Psoas muscle (tissue), 8 donors: Measurements from ENCODE around the gene MFSD6. TPM values are rescaled to one million over a fixed set of nuclear protein-coding genes. Genes with fewer than 3 reads are reported as not detected.

Source experiments
- ATAC-seq, 4 donors: fragments of 200-7000 bp; cut with Tn5 transposase; one replicate each; pipeline ENCODE4 v1.9.1; 2020; ENCODE audit warnings: moderate library complexity in 3 of 4, mild to moderate bottlenecking in 2 of 4
- DNase-seq, 2 donors: peaks; one replicate each; pipeline ENCODE4 v3.0.0-alpha.2; 2020
- H3K27ac ChIP-seq: fragments of 200-600 bp; one replicate; pipeline ENCODE4 v1.8.0; 2022
- H3K27me3 ChIP-seq, 3 donors: fragments of 200-600 bp in 1 of 3; one replicate each; pipeline versions ENCODE4 v1.6.1 to v1.8.0; 2013 to 2022; ENCODE audit warnings: low read length in 2 of 3, mild to moderate bottlenecking in 2 of 3, moderate library complexity in 1 of 3; ENCODE audit not compliant: insufficient read depth in 3 of 3
- H3K36me3 ChIP-seq, 2 donors: fragments of 200-600 bp in 1 of 2; one replicate each; pipeline versions ENCODE4 v1.6.1 to v1.8.0; 2013 to 2022; ENCODE audit warnings: low read depth in 1 of 2, mild to moderate bottlenecking in 1 of 2, moderate library complexity in 1 of 2; ENCODE audit not compliant: insufficient read depth in 1 of 2
- H3K4me1 ChIP-seq: fragments of 200-600 bp; one replicate; pipeline ENCODE4 v1.8.0; 2022
- H3K4me3 ChIP-seq: fragments of 200-600 bp; one replicate; pipeline ENCODE4 v1.8.0; 2022; ENCODE audit warnings: mild to moderate bottlenecking
- H3K9me3 ChIP-seq: fragments of 200-600 bp; one replicate; pipeline ENCODE4 v1.8.0; 2022
- CTCF ChIP-seq: fragments of 200-600 bp; IDR thresholded peaks from one replicate; pipeline ENCODE4 v1.8.0; 2022; ENCODE audit warnings: antibody characterized with exemption
- WGBS, 3 donors: extraction: QIAGEN DNeasy Blood & Tissue Kit; methylation state at CpG; one replicate each; pipeline versions ENCODE4 v1.1.6 to v1.1.7; 2013; 5-methylcytosine and 5-hydroxymethylcytosine counted together
- intact Hi-C, 2 donors: fragments of 100-400 bp; cut with DNase I; formaldehyde crosslinking; loops; one replicate each; pipeline versions ENCODE4 v1.11.0 to v1.14.2; 2022
- polyA plus RNA-seq, 3 donors: library from polyadenylated mRNA; stranded (reverse); fragments of 200-250 nt; gene quantifications; one replicate each; pipeline ENCODE4 v1.2.3, GENCODE V29; 2013
- total RNA-seq, 4 donors: library from RNA; stranded (reverse); fragmentation: NEBNext Ultra II Directional in 2 of 4; extraction: Animal tissue kit (Norgen Biotek cat#: 25700) in 2 of 4; gene quantifications; one replicate each; pipeline versions ENCODE4 v1.2.1 to v1.2.4, GENCODE V29; 2021 to 2023
- donor health status: healthy with polysubstance abuse.
- donor health status: DM: no; HTN: no; CAD: no; lungs with moderate emphysema.
- donor health status: Bipolar disorder and iron deficiency.
- donor health status: healthy.
- donor health status: DM: yes; HTN: yes; CAD: no.
- donor health status: DM: no; HTN: no; CAD: no.
- donor health status: DM: no; HTN: no; CAD: no.
- donor health status: DM: yes; HTN: yes; CAD: no.

MFSD6 gene
- total and polyA plus RNA-seq, 7 donors, result 2.6 to 9.4 (median 5.0) TPM

DNA sequence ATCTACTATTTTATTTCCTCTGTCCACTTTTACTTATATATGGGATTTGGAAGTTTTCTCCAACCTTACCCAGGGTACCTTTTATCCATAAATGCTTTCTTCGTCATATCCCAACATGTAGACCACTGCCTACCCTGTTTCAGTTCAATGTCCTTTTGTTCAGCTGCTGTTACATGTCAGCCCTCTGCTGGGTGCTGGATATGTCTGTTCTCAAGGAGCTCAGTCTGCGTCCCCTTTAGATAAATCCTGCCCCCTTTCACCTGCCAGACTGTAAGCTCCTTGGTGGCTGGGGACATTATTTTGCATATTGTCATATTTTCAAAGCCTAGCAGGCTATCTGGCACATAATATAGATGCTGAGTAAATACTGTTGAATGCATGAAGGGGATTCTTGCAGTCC, 73.2 kb downstream of the MFSD6 start:
- H3K27ac ChIP-seq, result no peak overlapping the region
- DNase-seq (no peak), ATAC-seq (no peak)
- intact Hi-C loops, result no loop called here
- no peaks in the 10 kb centered on the region for H3K36me3 ChIP-seq
- no peak overlapping the region for H3K4me3 ChIP-seq
- peaks cover 1% of the 10 kb centered on the region for H3K4me1 ChIP-seq
- H3K9me3 ChIP-seq, result no peaks in the 10 kb centered on the region
- no peak for TF ChIP-seq CTCF
- H3K27me3 ChIP-seq, result no peaks in the 10 kb centered on the region
- WGBS, 3 donors, result 46 to 76% (median 56%) methylated on average over 2 of the region's 2 CpGs

- no peak overlapping the region for H3K27ac ChIP-seq
- H3K36me3 ChIP-seq, result no peaks in the 10 kb centered on the region
- no peaks in the 10 kb centered on the region for H3K27me3 ChIP-seq
- H3K9me3 ChIP-seq, result no peaks in the 10 kb centered on the region
- DNase-seq, result no peak
- no peak overlapping the region for H3K4me3 ChIP-seq
- intact Hi-C loops, result no loop called here
- ATAC-seq, result no peak
- no peak for TF ChIP-seq CTCF
- peaks cover 7% of the 10 kb centered on the region for H3K4me1 ChIP-seq
These were observed 74.3 kb downstream of the MFSD6 start for GRCh38 chr2:190482451-190482850.

DNA sequence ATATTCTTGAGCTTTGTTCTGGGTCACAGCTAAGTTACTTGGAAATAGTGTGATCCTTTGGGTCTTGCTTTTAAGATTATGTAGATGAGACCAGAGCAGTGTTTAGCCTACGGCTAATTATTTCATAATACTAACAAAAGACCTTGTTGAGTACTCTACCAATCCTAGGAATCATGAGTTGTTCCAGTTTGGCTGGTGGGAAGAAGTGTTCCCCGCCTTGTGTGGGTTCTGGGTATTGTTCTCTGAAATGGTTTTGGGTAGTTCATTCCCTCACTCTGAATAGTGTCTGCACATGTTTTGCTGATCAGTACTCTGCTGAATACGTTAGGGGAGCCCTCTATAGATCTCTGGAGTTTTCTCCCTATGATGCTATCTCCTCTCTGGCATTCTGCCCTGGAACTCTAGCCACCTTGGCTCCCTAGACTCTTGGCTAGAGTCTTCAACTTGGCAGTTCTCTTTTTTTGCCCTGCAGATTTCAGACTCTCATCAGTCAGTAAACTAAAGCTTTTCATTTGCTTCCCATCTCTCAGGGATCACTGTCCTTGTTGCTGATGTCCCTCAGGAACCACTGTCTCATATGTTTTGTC, 78.0 kb downstream of the MFSD6 start:
- Histone ChIP-seq H3K4me3 (no peak overlapping the region), H3K9me3 (no peaks in the 10 kb centered on the region), H3K4me1 (peaks cover 7% of the 10 kb centered on the region), H3K27me3 (no peaks in the 10 kb centered on the region), H3K27ac (no peak overlapping the region), H3K36me3 (peaks cover 0 to 8% of the 10 kb centered on the region in 2 donors)
- no peak for ATAC-seq
- intact Hi-C loops, result no loop called here
- no peak for DNase-seq
- whole genome bisulfite sequencing, 3 donors, result 27 to 38% (median 32%) methylated on average over 3 of the region's 3 CpGs
- TF ChIP-seq CTCF, result no peak

DNA sequence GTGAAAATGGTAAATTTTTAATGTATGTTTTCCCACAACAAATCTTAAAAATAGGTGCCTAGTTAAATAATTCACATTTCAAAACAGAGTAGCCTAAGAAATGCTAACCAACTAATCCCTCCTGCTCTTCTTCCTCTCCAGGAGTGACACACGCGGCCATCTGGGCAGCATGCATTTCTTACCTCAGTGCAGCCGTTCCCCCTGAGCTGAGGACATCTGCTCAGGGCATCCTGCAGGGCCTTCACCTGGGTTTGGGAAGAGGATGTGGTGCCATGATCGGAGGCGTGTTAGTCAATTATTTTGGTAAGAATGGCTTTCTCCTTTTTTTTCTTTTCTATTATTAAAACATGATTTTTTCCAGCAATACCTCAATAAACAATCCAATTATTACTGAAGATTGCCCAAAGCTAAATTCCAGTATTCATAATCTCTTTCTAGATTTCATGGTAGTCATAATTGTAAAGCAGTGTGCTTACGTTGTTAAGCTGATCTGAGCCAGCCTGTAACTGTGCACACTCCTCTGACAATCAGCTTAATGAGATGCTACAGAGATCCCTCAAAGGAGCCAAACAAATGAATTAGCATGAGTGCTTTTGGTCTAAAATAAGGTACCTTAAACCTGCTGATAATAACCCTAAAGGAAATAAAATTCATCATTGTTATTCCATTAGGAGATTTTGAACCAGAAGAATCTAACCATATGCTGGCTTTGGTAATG, 80.5 kb downstream of the MFSD6 start:
- Histone ChIP-seq H3K9me3 (no peaks in the 10 kb centered on the region), H3K27me3 (no peaks in the 10 kb centered on the region), H3K4me1 (peaks cover 7% of the 10 kb centered on the region), H3K36me3 (peaks cover 0 to 8% of the 10 kb centered on the region in 2 donors), H3K4me3 (no peak overlapping the region), H3K27ac (no peak overlapping the region)
- no peak for ATAC-seq
- no peak for TF ChIP-seq CTCF
- intact Hi-C loops, result no loop called here
- DNase-seq, result no peak
- WGBS, 3 donors, result 95 to 97% (median 96%) methylated on average over 6 of the region's 6 CpGs
